Neural progenitor cell (in vitro differentiated cells): ENCODE measurements around the gene ZSWIM6.

Source experiments
- CTCF ChIP-seq: fragments of 200-600 bp; sonication (generic); IDR thresholded peaks from 2 replicates; pipeline ENCODE4 v1.5.1; 2017; ENCODE audit warnings: antibody characterized with exemption, mild to moderate bottlenecking
- EZH2 ChIP-seq: fragments of 200-600 bp; sonication (generic); IDR thresholded peaks from 2 replicates; pipeline ENCODE4 v1.6.1; 2017; ENCODE audit warnings: antibody characterized with exemption, mild to moderate bottlenecking, moderate library complexity
- EZH2phosphoT487 ChIP-seq: fragments of 200-600 bp; sonication (generic); IDR thresholded peaks from 2 replicates; pipeline ENCODE4 v1.6.1; 2017; ENCODE audit warnings: antibody characterized with exemption

- TF ChIP-seq CTCF (no peak), EZH2phosphoT487 (no peak), EZH2 (no peak)
These were observed 62.7 kb downstream of the ZSWIM6 start for GRCh38 chr5:61394793-61395192.
